Measurements from ENCODE around the gene CYP26B1. TPM values are rescaled to one million over a fixed set of nuclear protein-coding genes. Genes with fewer than 3 reads are reported as not detected.

CYP26B1 gene
- total and polyA plus RNA-seq, 9 donors: 1.5 to 13.4 (median 4.5) TPM

- Histone ChIP-seq H3K9me3 (no peaks in the 10 kb centered on the region), H3K27me3 (no peaks in the 10 kb centered on the region), H3K4me1 (ENCODE audit: insufficient read depth) (no peaks in the 10 kb centered on the region), H3K36me3 (no peaks in the 10 kb centered on the region), H3K27ac (no peak overlapping the region), H3K4me3 (no peak overlapping the region)
- WGBS, 3 donors: 89 to 92% (median 90%) methylated on average over 6 of the region's 6 CpGs
- no peak for TF ChIP-seq EP300 (IDR thresholded peaks at IDR 0.05)
- TF ChIP-seq POLR2A (IDR thresholded peaks at IDR 0.05): no peak
- TF ChIP-seq CTCF (IDR thresholded peaks at IDR 0.05): no peak
- intact Hi-C loops (cut with DNase I): no loop called here
- DNase-seq: no peak
Measured at GRCh38 chr2:72118386-72118785, 29.3 kb downstream of the CYP26B1 start.

GRCh38 chr2:72117718-72118117, 29.9 kb downstream of the CYP26B1 start:
- DNase-seq: no peak
- intact Hi-C loops (cut with DNase I): no loop called here
- H3K4me1 ChIP-seq (ENCODE audit: insufficient read depth): no peaks in the 10 kb centered on the region

GRCh38 chr2:72117029-72117428, 30.6 kb downstream of the CYP26B1 start:
- no peaks in the 10 kb centered on the region for H3K4me1 ChIP-seq (ENCODE audit: insufficient read depth)
- DNase-seq: no peak
- H3K4me3 ChIP-seq: no peak overlapping the region
- no peaks in the 10 kb centered on the region for H3K36me3 ChIP-seq
- H3K9me3 ChIP-seq: no peaks in the 10 kb centered on the region
- H3K27ac ChIP-seq: no peak overlapping the region
- H3K27me3 ChIP-seq: no peaks in the 10 kb centered on the region
- intact Hi-C loops (cut with DNase I): no loop called here
- TF ChIP-seq EP300 (IDR thresholded peaks at IDR 0.05): no peak
- no peak for TF ChIP-seq POLR2A (IDR thresholded peaks at IDR 0.05)
- TF ChIP-seq CTCF (IDR thresholded peaks at IDR 0.05): no peak
- 84 to 90% (median 88%) methylated on average over 6 of the region's 6 CpGs for WGBS, 3 donors

More at GRCh38 chr2:72117718-72118117, 29.9 kb downstream of the CYP26B1 start:
- Histone ChIP-seq H3K9me3 (no peaks in the 10 kb centered on the region), H3K27me3 (no peaks in the 10 kb centered on the region), H3K4me3 (no peak overlapping the region), H3K27ac (no peak overlapping the region), H3K36me3 (no peaks in the 10 kb centered on the region)
- WGBS, 3 donors: 83 to 88% (median 85%) methylated on average over 10 of the region's 10 CpGs
- TF ChIP-seq POLR2A (IDR thresholded peaks at IDR 0.05) (no peak), EP300 (IDR thresholded peaks at IDR 0.05) (no peak), CTCF (IDR thresholded peaks at IDR 0.05) (no peak)

GRCh38 chr2:72116081-72116533, 31.6 kb downstream of the CYP26B1 start:
- Histone ChIP-seq H3K27me3 (no peaks in the 10 kb centered on the region), H3K9me3 (no peaks in the 10 kb centered on the region), H3K27ac (no peak overlapping the region), H3K4me3 (no peak overlapping the region), H3K4me1 (ENCODE audit: insufficient read depth) (no peaks in the 10 kb centered on the region), H3K36me3 (no peaks in the 10 kb centered on the region)
- intact Hi-C loops (cut with DNase I): no loop called here
- TF ChIP-seq EP300 (IDR thresholded peaks at IDR 0.05) (no peak), POLR2A (IDR thresholded peaks at IDR 0.05) (no peak), CTCF (IDR thresholded peaks at IDR 0.05) (no peak)
- 65 to 70% (median 66%) methylated on average over 4 of the region's 4 CpGs for WGBS, 3 donors
- DNase-seq: no peak
